B cell (primary cell): ENCODE results near the gene CDCA5. TPM values are rescaled to one million over a fixed set of nuclear protein-coding genes. Genes with fewer than 3 reads are reported as not detected.
A peak's percentile ranks its signal among the peaks of the same experiment; 100 is the strongest.

Experiments
- ATAC-seq: fragments of 200-7000 bp; cut with Tn5 transposase; one replicate; pipeline ENCODE4 v1.10.0; 2021; ENCODE audit warnings: low read depth, mild to moderate bottlenecking, moderate number of reproducible peaks, moderate library complexity
- CTCF ChIA-PET: fragments of 350-600 bp; sonication (Branson Sonifier 250); formaldehyde crosslinking; loops from one replicate; lab custom pipeline; 2021; ENCODE audit warnings: antibody characterized with exemption, inconsistent platforms; lab: Charles Lee
- POLR2A ChIA-PET: fragments of 350-600 bp; sonication (Branson Sonifier 250); formaldehyde crosslinking; loops from one replicate; lab custom pipeline; 2021; ENCODE audit warnings: antibody characterized with exemption; lab: Charles Lee
- DNase-seq: peaks from one replicate; pipeline ENCODE4 v3.0.0; 2013
- H2AFZ ChIP-seq: 2 replicates; pipeline ENCODE4 v1.6.1; 2012; ENCODE audit warnings: mild to moderate bottlenecking, low read depth, low read length; ENCODE audit not compliant: insufficient read depth, poor library complexity, severe bottlenecking
- H3K27ac ChIP-seq, 2 donors: 1 replicate in 1 of 2; 2 replicates in 1 of 2; pipeline ENCODE4 v1.5.1; 2012 to 2013; ENCODE audit warnings: low read length in 2 of 2, mild to moderate bottlenecking in 2 of 2, moderate library complexity in 1 of 2
- H3K27me3 ChIP-seq, 4 experiments: fragments of 200-600 bp in 1 of 4; sonication (generic) in 1 of 4; replicated peaks in 1 of 4; 1 replicate in 2 of 4; 2 replicates in 2 of 4; pipeline versions ENCODE4 v1.6.1 to v1.7.0; 2013 to 2016; ENCODE audit warnings: low read length in 3 of 4, mild to moderate bottlenecking in 2 of 4, mixed read lengths in 1 of 4, moderate library complexity in 1 of 4; ENCODE audit not compliant: insufficient read depth in 4 of 4, control insufficient read depth in 3 of 4; ENCODE audit errors: control extremely low read depth in 1 of 4
- H3K36me3 ChIP-seq, 2 experiments: replicated peaks in 1 of 2; 1 replicate in 1 of 2; 2 replicates in 1 of 2; pipeline versions ENCODE4 v1.6.1 to v1.7.1; 2013; ENCODE audit warnings: low read length in 1 of 2; ENCODE audit not compliant: insufficient read depth in 2 of 2, control insufficient read depth in 1 of 2; ENCODE audit errors: control extremely low read depth in 1 of 2, extremely low read depth in 1 of 2
- H3K4me1 ChIP-seq, 2 donors: fragments of 200-600 bp in 1 of 2; sonication (generic) in 1 of 2; 1 replicate in 1 of 2; 2 replicates in 1 of 2; pipeline versions ENCODE4 v1.5.1 to v1.6.1; 2013 to 2017; ENCODE audit warnings: low read length in 2 of 2; ENCODE audit not compliant: control insufficient read depth in 2 of 2, insufficient read depth in 2 of 2
- H3K4me2 ChIP-seq: replicated peaks from 2 replicates; pipeline ENCODE3; 2012; ENCODE audit warnings: mild to moderate bottlenecking, low read depth, low read length; ENCODE audit not compliant: poor library complexity, severe bottlenecking
- H3K4me3 ChIP-seq, 5 experiments: fragments of 200-600 bp in 1 of 5; sonication (generic) in 1 of 5; 1 replicate in 3 of 5; 2 replicates in 2 of 5; pipeline versions ENCODE4 v1.5.1 to v1.7.0; 2011 to 2016; ENCODE audit warnings: low read length in 4 of 5, mild to moderate bottlenecking in 4 of 5, low read depth in 2 of 5, control low read depth in 1 of 5, moderate library complexity in 1 of 5; ENCODE audit not compliant: insufficient read depth in 1 of 5; ENCODE audit errors: control extremely low read depth in 1 of 5, extremely low read depth in 1 of 5
- H3K79me2 ChIP-seq: fragments of 200-600 bp; sonication (generic); one replicate; pipeline ENCODE4 v1.6.0; 2016; ENCODE audit warnings: low read length; ENCODE audit not compliant: control insufficient read depth, insufficient read depth
- H3K9ac ChIP-seq: fragments of 200-600 bp; sonication (generic); 2 replicates; pipeline ENCODE4 v1.6.1; 2017; ENCODE audit warnings: mild to moderate bottlenecking, low read length, moderate library complexity
- H3K9me3 ChIP-seq, 3 donors: one replicate each; pipeline versions ENCODE4 v1.6.1 to v1.7.1; 2013; ENCODE audit warnings: low read length in 2 of 3; ENCODE audit not compliant: control insufficient read depth in 2 of 3, insufficient read depth in 1 of 3; ENCODE audit errors: control extremely low read depth in 1 of 3
- H4K20me1 ChIP-seq: 2 replicates; pipeline ENCODE4 v1.6.0; 2012; ENCODE audit warnings: mild to moderate bottlenecking, low read length; ENCODE audit not compliant: insufficient read depth, control insufficient read depth, poor library complexity, severe bottlenecking
- H3K27ac Mint-ChIP-seq: one replicate; pipeline ENCODE4 v1.8.0; 2021; ENCODE audit warnings: mixed read lengths
- H3K27me3 Mint-ChIP-seq: one replicate; pipeline ENCODE4 v1.8.0; 2021; ENCODE audit warnings: mixed read lengths
- H3K4me1 Mint-ChIP-seq: one replicate; pipeline ENCODE4 v1.8.0; 2021; ENCODE audit warnings: mixed read lengths
- H3K4me3 Mint-ChIP-seq: one replicate; pipeline ENCODE4 v1.8.0; 2021; ENCODE audit warnings: mixed read lengths
- H3K9me3 Mint-ChIP-seq: one replicate; pipeline ENCODE4 v1.8.0; 2022; ENCODE audit warnings: mixed read lengths; ENCODE audit not compliant: insufficient read depth
- EZH2 ChIP-seq: IDR thresholded peaks from 2 replicates; pipeline ENCODE4 v1.6.1; 2012; ENCODE audit warnings: borderline replicate concordance, low read depth, mild to moderate bottlenecking, moderate library complexity, low read length; ENCODE audit not compliant: insufficient read depth, poor library complexity, severe bottlenecking
- WGBS: methylation state at CpG from one replicate; pipeline ENCODE4 v1.1.5; 2013; ENCODE audit warnings: missing lambda C conversion rate; ENCODE audit not compliant: insufficient coverage; 5-methylcytosine and 5-hydroxymethylcytosine counted together
- intact Hi-C: fragments of 100-400 bp; cut with micrococcal nuclease; formaldehyde crosslinking; loops from one replicate; pipeline ENCODE4 v1.10.0; 2022
- polyA plus RNA-seq: library from polyadenylated mRNA; depleted of rRNA; stranded (reverse); fragments of >200 nt; gene quantifications from 2 replicates; pipeline ENCODE4 v1.2.3, GENCODE V29; 2012
- total RNA-seq, 2 donors: library from RNA; stranded (reverse); fragments of 120-200 nt in 1 of 2; gene quantifications; 1 replicate in 1 of 2; 2 replicates in 1 of 2; pipeline versions ENCODE4 v1.2.3 to v1.2.4, GENCODE V29; 2013 to 2022
- TF ChIP-seq, protein P1 (sequence below): fragments of 200-600 bp; IDR thresholded peaks from one replicate; pipeline ENCODE4 v1.8.0; 2022; ENCODE audit warnings: antibody characterized with exemption, mild to moderate bottlenecking

The CDCA5 gene
- total and polyA plus RNA-seq, 2 donors (not counting 1 experiment from before 2014, with no cell fraction given) = 1.1 to 1.4 TPM

DNA sequence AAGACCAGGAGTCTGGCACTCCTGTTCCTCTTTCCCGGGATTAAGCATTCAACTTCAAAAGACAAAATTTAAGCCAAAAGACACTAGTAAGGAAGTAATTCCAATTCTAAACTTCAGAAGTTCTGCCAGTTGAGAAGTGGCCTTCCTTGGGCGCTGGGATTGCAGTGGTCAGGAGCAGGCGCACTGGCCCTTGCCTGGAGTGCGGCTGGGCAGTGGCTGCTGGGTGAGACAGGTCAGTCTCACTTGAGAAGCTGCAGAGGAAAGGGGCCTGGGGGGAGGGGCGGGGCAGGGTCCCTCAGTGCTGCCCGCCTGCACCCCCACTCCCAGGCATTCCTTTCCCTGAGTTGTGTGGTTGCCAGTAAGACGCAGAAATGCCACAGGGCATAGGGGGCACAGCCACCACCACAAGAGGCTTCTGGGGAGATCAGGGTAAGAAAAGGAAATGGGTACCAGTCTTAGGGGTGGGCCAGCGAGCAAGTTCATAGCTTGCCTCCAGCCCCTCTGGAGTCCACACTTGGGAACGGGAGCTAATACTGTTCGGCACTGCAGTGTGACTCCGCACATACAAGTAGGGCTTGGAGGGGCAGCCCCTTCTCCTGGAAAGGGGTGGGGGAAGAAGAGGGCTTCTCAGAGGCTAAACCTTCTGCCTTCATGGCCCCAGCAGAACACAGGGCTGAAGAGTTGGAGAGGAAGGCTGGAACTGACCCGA, 43.8 kb upstream of the CDCA5 start:
- H3K27me3 ChIP-seq = no peaks in the 10 kb centered on the region
- H3K4me3 ChIP-seq = no peak overlapping the region
- H3K36me3 ChIP-seq = peaks cover 3 to 83% of the 10 kb centered on the region in 2 experiments
- Mint-ChIP-seq H3K9me3 (no peaks in the 10 kb centered on the region), H3K4me3 (no peak overlapping the region), H3K27me3 (no peaks in the 10 kb centered on the region), H3K27ac (no peak overlapping the region), H3K4me1 (peaks cover 48% of the 10 kb centered on the region)
- H3K4me1 ChIP-seq = peaks cover 39 to 58% of the 10 kb centered on the region in 2 donors
- no peak overlapping the region for H3K4me2 ChIP-seq
- no peak overlapping the region for H3K27ac ChIP-seq
- peaks cover 79% of the 10 kb centered on the region for H3K79me2 ChIP-seq
- ATAC-seq (no peak), DNase-seq (peak; percentile 4)
- H4K20me1 ChIP-seq = peaks cover 76% of the 10 kb centered on the region
- CTCF ChIA-PET = interaction anchor here (1.5 to 4.4 kb wide), 2 partner anchors 10 to 15 kb away, joined by 4 to 20 read pairs; partner anchors contain the start of genes TM7SF2 and ZNHIT2
- whole genome bisulfite sequencing = 91% methylated on average over 9 of the region's 12 CpGs
- POLR2A ChIA-PET = interaction anchor here (1.2 kb wide), 1 partner anchor 43 kb away, joined by 3 read pairs; the partner anchor contains the start of gene SPDYC
- TF ChIP-seq EZH2 = no peak
- TF ChIP-seq, protein P1, sequence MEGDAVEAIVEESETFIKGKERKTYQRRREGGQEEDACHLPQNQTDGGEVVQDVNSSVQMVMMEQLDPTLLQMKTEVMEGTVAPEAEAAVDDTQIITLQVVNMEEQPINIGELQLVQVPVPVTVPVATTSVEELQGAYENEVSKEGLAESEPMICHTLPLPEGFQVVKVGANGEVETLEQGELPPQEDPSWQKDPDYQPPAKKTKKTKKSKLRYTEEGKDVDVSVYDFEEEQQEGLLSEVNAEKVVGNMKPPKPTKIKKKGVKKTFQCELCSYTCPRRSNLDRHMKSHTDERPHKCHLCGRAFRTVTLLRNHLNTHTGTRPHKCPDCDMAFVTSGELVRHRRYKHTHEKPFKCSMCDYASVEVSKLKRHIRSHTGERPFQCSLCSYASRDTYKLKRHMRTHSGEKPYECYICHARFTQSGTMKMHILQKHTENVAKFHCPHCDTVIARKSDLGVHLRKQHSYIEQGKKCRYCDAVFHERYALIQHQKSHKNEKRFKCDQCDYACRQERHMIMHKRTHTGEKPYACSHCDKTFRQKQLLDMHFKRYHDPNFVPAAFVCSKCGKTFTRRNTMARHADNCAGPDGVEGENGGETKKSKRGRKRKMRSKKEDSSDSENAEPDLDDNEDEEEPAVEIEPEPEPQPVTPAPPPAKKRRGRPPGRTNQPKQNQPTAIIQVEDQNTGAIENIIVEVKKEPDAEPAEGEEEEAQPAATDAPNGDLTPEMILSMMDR = no peak
- no peaks in the 10 kb centered on the region for H3K9me3 ChIP-seq
- no peak overlapping the region for H3K9ac ChIP-seq
- no peak overlapping the region for H2AFZ ChIP-seq
- intact Hi-C loops = no loop called here
